ENCODE results near the gene AGFG2.
"Not testable (repeated sequence)": the region's sequence is repeated elsewhere in the genome, so short reads cannot be mapped to it uniquely, and the experiment has no call there.

Gene AGFG2

DNA sequence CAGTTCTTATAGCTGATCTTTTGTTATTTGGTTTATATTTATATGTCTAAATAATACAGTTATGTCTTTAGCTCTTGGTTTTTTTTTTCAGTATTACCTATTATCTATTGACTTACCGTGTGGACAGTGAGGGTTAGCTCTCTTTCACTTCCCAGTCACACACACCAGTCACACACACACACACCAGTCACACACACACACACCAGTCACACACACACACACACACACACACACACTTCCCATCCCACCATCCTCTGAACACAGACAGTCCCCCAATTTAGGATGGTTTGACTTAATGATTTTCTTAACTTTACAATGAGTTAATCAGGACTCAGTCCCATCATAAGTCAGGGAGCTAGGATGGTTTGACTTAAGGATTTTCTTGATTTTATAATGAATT lies 18.9 kb upstream of the AGFG2 start:
- DNase-seq (ENCODE audit: low read depth): no peak

DNA sequence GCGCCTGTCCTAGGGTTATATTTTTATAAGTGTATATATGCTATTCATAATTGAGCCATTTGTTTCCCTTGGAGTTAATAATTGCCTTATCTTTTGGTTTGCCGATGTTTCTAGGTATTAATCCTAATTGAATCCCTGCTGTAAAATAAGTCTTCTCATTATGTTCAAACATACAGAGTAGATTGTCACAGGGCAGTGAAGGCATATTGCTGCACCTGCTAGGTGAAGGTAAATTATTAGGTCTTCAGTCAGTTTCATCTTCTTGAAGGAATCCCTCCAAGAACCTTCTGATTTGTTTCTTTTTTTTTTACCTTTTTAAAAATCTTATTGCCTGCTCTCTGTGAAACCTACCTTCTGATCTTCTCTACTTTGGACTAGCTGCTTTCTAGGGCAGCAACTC lies 17.9 kb upstream of the AGFG2 start:
- DNase-seq (ENCODE audit: low read depth): no peak

DNA sequence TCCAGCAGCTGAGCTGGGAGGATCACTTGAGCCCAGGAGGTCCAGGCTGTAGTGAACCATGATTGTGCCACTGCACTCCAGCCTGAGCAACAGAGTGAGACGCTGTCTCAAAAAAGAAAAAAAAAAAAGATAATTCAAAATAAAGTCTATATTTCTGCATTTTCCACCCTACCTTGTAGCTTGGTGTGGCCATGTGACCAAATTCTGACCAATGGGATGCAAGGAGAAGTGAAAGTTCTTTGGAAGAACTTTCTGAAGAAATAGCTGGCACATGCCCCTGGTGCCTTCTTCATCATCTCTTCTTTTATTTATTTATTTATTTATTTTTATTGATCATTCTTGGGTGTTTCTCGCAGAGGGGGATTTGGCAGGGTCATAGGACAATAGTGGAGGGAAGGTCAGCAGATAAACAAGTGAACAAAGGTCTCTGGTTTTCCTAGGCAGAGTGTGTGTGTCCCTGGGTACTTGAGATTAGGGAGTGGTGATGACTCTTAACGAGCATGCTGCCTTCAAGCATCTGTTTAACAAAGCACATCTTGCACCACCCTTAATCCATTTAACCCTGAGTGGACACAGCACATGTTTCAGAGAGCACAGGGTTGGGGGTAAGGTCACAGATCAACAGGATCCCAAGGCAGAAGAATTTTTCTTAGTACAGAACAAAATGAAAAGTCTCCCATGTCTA lies 17.0 kb upstream of the AGFG2 start:
- not testable (repeated sequence) for DNase-seq (ENCODE audit: low read depth)

GRCh38 chr7:100523192-100523591 lies 15.8 kb upstream of the AGFG2 start:
- not testable (repeated sequence) for DNase-seq (ENCODE audit: low read depth)

DNA sequence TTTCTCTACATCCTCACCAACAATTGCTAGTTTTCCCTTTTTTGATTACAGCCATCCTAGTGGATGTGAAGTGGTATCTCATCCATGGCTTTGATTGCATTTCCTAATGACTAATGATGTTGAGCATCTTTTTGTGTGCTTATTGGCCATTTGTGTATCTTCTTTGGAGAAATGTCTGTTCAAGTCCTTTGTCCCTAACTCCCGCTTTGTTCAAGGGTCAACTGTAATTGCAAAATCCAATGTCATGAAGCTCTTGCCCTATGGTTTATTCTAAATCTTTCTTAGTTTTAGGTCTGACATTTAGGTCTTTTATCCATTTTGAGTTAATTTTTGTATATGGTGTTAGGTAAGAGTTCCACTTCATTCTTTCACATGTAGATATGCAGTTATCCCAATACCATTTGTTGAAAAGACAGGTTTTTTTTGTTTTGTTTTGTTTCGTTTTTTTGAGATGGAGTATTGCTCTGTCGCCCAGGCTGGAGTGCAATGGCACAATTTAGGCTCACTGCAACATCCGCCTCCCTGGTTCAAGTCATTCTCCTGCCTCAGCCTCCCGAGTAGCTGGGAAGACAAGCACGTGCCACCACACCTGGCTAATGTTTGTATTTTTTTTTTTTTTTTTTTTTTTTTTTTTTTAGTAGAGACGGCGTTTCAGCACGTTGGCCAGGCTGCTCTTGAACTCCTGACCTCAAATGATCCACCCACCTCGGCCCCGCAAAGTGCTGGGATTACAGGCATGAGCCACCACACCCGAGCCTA lies 10.7 kb upstream of the AGFG2 start:
- not testable (repeated sequence) for DNase-seq (ENCODE audit: low read depth)

- DNase-seq (ENCODE audit: low read depth): no peak
Measured at GRCh38 chr7:100532165-100533022, 6.6 kb upstream of the AGFG2 start.

DNA sequence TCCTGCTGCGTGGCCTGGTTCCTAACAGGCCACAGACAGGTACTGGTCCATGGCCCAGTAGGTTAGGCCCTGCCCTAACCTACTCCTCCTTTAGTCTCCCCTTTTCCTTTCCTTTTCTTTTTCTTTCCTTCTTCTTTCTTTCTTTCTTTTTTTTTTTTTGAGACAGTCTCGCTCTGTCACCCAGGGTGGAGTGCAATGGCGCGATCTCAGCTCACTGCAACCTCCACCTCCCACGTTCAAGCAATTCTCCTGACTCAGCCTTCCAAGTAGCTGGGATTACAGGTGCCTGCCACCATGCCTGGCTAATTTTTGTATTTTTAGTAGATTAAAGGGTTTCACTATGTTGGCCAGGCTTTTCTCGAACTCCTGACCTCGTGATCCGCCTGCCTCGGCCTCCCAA lies 3.0 kb upstream of the AGFG2 start:
- not testable (repeated sequence) for DNase-seq (ENCODE audit: low read depth)

DNA sequence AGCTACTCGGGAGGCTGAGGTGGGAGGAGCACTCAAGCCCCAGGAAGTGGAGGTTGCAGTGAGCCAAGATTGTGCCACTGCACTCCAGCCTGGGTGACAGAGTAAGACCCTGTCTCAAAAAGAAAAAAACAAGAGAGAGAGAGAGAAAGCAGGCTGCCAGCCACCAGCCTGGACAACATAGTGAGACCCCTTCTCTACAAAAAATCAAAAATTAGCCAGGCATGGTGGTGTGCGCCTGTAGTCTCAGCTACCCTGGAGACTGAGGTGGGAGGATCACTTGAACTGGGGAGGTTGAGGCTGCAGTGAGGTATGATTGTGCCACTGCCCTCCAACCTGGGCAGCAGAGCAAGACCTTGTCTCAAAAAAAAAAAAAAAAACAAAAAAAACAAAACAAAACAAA lies 2.3 kb upstream of the AGFG2 start:
- DNase-seq (ENCODE audit: low read depth): not testable (repeated sequence)

- DNase-seq (ENCODE audit: low read depth): no peak
Measured at GRCh38 chr7:100538348-100538653, 702 bp upstream of the AGFG2 start.

GRCh38 chr7:100539436-100540006 lies 518 bp downstream of the AGFG2 start:
- no peak for DNase-seq (ENCODE audit: low read depth)

GRCh38 chr7:100540073-100540723 lies 1.2 kb downstream of the AGFG2 start:
- no peak for DNase-seq (ENCODE audit: low read depth)

GRCh38 chr7:100541309-100541708 lies 2.3 kb downstream of the AGFG2 start:
- DNase-seq (ENCODE audit: low read depth): not testable (repeated sequence)

DNA sequence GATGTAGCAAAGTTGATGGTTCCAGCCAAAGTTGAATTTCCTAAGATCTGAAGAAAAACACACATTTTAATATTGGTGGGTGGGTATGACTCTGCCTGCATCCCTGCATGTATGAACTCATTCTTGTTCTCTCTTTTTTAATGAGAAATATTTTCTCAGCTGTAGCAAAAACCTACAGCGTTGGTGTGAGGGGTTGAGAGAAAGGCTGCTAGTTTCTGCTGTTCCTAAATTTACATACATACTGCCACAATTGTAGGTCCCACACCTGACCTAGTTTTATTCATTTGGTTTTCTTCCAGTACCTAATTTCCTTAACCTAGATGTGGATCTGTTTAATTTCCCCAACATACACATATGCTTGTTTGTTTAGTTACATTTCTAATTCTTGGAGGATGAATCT lies 4.6 kb downstream of the AGFG2 start:
- DNase-seq (ENCODE audit: low read depth): no peak

GRCh38 chr7:100544386-100544785 lies 5.4 kb downstream of the AGFG2 start:
- no peak for DNase-seq (ENCODE audit: low read depth)

DNA sequence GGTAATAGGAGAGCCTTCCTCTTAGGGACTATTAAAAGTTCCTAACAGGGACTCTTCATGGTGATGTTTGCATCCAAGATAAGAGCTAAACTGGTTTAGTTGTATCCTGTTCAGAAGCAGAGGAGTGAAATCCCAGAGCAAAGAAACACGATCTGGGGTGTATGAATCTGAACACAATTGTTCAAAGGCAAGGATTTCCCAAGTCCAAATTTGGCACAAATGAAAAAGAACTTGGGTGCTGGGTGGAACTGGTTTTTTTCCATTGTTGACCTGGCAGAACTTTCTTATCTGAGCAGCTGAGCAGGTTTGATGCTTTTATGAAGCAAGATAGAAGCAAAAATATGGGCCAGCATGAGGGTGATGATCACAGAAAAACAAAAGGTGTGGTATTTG lies 6.0 kb downstream of the AGFG2 start:
- DNase-seq (ENCODE audit: low read depth): no peak

- no peak for DNase-seq (ENCODE audit: low read depth)
Measured at GRCh38 chr7:100545360-100546128, 6.5 kb downstream of the AGFG2 start.

- DNase-seq (ENCODE audit: low read depth): no peak
Measured at GRCh38 chr7:100546129-100546925, 7.3 kb downstream of the AGFG2 start.

DNA sequence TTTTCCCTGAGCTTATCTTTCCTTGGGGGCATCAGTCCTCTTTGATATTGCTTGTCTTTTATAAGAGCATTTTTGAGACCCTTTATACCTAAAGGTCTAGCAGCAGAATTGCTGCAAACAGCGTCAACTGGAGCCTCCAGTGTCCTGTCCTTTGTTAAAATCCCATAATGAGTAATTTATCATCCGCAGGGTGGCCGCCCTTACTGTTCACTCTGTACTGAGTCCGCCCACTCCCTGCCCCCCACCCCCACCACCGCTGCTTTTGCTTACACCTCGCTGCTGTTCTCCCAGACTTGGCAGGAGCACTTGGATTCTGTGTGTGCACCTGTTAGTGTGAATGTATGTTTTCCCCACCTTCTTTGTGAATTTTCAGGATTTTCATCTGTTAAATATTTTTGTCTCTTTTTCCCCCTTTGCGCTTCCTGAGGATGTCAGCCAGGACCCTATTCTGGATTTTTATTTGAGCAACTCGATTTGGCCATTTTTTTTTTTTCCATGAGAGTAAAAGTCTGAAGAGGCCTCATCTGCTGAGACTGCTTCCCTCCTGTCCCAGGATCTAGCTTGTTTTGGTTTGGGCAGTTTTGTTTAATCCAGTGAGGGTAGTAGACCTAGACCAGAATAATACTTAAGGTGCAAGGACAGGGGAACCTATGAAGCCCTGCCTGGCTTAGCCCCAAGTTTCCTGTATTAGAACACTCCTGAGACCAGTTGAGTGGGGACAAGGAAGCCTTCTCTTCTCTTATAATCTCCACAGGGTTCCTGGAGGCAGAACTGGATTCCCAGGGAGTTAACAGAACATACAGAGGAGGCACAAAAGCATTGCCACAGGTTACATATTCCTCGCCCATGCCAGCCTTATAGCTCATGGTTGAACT lies 8.2 kb downstream of the AGFG2 start:
- no peak for DNase-seq (ENCODE audit: low read depth)

DNA sequence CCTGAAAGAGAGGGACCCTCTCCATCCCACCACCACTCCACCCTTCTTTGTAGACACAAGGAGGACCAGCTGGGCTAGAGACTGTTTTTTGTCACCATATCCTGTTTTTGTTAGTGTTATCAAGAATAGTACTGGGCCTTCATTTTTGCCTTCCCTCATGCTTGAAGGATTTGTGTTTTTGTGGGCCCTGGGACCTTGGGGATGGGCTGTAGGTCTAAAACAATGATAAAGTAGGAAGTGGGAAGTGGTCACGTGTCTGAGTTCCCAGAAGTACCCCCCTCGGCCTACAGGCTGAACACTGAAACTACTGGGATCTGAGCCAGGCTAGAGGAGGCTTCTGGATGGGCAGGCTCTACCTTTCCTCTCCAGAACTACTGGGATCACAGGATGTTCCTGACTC lies 8.9 kb downstream of the AGFG2 start:
- no peak for DNase-seq (ENCODE audit: low read depth)
